ENCODE data around the gene OTUD5. TPM values are rescaled to one million over a fixed set of nuclear protein-coding genes. Genes with fewer than 3 reads are reported as not detected.

The OTUD5 gene
- total and polyA plus RNA-seq, 11 donors: 17.2 to 32.7 (median 24.6) TPM

DNA sequence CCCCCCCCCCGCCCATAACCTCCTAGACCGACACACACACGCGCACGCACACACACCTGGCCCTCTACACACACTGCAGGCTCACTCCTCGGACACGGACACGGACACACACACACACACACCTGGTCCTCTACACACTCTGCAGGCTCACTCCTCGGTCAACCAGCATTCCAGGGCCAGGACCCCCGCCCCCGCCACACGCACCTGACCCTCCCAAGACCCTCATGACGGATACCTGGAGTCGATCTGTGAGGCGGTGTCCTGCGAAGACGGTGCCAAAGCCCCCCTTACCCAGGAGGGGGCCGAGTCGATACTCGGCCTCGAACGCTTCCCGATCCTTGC, 39.1 kb downstream of the OTUD5 start:
- no peak for ATAC-seq
- WGBS, 4 donors: 12 to 48% (median 30%) methylated on average over 8 to 23 of the region's 23 CpGs
- intact Hi-C loops (cut with DNase I): loop anchor here in 2 of 10 donors (5.0 to 10.0 kb wide), 3 partner anchors 113 to 243 kb away; partner anchors contain the start of genes HDAC6 (in 1 of the 2) and TFE3 (in 1 of the 2)
- Histone ChIP-seq H3K27me3 (no peaks in the 10 kb centered on the region), H3K9me3 (no peaks in the 10 kb centered on the region), H3K4me3 (peak overlapping the region; percentile 16 to 74 (median 60)), H3K27ac (peak overlapping the region in 11 of 12 donors; percentile 47 to 85 (median 70)), H3K4me1 (peaks cover 0 to 18% (median 2%) of the 10 kb centered on the region in 12 donors), H3K36me3 (peaks cover 0 to 27% (median 9%) of the 10 kb centered on the region in 9 donors)
- DNase-seq: no peak
- TF ChIP-seq POLR2A (IDR thresholded peaks at IDR 0.05): no peak
- TF ChIP-seq, protein P1, sequence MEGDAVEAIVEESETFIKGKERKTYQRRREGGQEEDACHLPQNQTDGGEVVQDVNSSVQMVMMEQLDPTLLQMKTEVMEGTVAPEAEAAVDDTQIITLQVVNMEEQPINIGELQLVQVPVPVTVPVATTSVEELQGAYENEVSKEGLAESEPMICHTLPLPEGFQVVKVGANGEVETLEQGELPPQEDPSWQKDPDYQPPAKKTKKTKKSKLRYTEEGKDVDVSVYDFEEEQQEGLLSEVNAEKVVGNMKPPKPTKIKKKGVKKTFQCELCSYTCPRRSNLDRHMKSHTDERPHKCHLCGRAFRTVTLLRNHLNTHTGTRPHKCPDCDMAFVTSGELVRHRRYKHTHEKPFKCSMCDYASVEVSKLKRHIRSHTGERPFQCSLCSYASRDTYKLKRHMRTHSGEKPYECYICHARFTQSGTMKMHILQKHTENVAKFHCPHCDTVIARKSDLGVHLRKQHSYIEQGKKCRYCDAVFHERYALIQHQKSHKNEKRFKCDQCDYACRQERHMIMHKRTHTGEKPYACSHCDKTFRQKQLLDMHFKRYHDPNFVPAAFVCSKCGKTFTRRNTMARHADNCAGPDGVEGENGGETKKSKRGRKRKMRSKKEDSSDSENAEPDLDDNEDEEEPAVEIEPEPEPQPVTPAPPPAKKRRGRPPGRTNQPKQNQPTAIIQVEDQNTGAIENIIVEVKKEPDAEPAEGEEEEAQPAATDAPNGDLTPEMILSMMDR (IDR thresholded peaks at IDR 0.05): no peak

GRCh38 chrX:48917139-48918001, 40.0 kb downstream of the OTUD5 start:
- Histone ChIP-seq H3K9me3 (no peaks in the 10 kb centered on the region), H3K4me1 (peaks cover 0 to 18% (median 2%) of the 10 kb centered on the region in 12 donors), H3K4me3 (peak overlapping the region in 7 of 12 donors; percentile 15 to 74 (median 33)), H3K27me3 (no peaks in the 10 kb centered on the region), H3K27ac (peak overlapping the region in 2 of 12 donors; percentile 52 to 85), H3K36me3 (peaks cover 0 to 20% (median under 1%) of the 10 kb centered on the region in 9 donors)
- TF ChIP-seq, protein P1 (IDR thresholded peaks at IDR 0.05): peak; percentile 81 to 96 (median 93)
- no peak for TF ChIP-seq POLR2A (IDR thresholded peaks at IDR 0.05)
- ATAC-seq (peak; percentile 55 to 79 (median 76)), DNase-seq (peak; percentile 85 to 92 (median 86))
- intact Hi-C loops (cut with DNase I): loop anchor here in 3 of 10 donors (2.0 to 10.0 kb wide), 4 partner anchors 19 to 243 kb away; partner anchors contain the start of genes HDAC6 (in 1 of the 3) and TFE3 (in 1 of the 3)
- WGBS, 4 donors: 23 to 63% (median 35%) methylated on average over 15 to 27 of the region's 27 CpGs

DNA sequence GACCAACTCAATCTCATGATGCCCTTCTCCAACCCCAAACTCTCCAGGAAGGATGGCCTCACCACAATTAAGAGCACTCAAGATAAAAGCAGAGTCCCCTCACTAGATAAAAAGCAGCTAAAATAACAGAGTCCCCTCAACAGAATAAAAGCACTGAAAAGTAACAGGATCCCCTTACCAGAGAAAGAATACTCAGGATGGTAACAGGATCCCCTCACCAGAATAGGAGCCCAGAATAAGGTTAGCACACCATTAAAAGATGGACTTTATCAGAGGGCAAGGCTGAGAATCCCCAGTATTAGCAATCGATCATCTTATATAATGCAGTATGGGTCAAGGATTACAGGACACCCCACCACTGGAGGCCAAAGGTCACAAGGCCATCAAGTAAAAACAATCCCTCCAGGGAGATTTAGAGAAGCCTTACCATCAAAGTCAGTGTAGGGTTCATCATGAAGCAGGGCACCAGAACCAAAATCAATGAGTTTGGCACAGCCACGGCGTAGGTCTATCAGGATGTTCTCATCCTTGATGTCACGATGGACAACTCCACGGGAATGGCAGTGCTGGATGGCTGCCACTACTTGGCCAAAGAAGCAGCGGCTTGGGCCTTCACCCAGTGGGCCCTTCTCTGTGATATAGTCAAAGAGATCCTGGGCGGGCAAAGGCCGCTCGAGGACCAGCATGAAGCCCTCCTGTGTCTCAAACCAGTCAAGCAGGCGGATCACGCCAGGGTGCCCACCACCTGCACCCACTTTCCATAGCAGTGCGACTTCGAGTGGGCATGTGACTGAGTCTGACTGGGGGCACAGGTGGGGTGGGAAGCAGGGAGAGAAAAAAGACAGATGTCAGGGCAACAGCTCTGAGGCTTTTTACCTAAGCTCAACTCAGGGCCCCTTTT, 42.6 kb downstream of the OTUD5 start:
- no peak for ATAC-seq
- peak overlapping the region in 1 of 12 donors; percentile 8 for H3K4me3 ChIP-seq
- no peak for DNase-seq
- intact Hi-C loops (cut with DNase I): loop anchor here in 2 of 10 donors (5.0 to 10.0 kb wide), 3 partner anchors 110 to 240 kb away; partner anchors contain the start of genes HDAC6 (in 1 of the 2) and TFE3 (in 1 of the 2)
- H3K4me1 ChIP-seq: peaks cover 0 to 27% (median 5%) of the 10 kb centered on the region in 12 donors
- H3K9me3 ChIP-seq: peaks cover 0 to 7% (median 0%) of the 10 kb centered on the region in 12 donors
- TF ChIP-seq, protein P1 (IDR thresholded peaks at IDR 0.05): no peak
- TF ChIP-seq POLR2A (IDR thresholded peaks at IDR 0.05): no peak
- 88 to 92% (median 90%) methylated on average over 8 to 13 of the region's 13 CpGs for WGBS, 4 donors
- peaks cover 0 to 17% (median 0%) of the 10 kb centered on the region in 9 donors for H3K36me3 ChIP-seq
- H3K27me3 ChIP-seq: no peaks in the 10 kb centered on the region
- H3K27ac ChIP-seq: no peak overlapping the region

Data from heart left ventricle (tissue), 16 donors.